G401 (cell line): ENCODE measurements around the gene GNG5. TPM values are rescaled to one million over a fixed set of nuclear protein-coding genes. Genes with fewer than 3 reads are reported as not detected.
"Not testable (repeated sequence)": the region's sequence is repeated elsewhere in the genome, so short reads cannot be mapped to it uniquely, and the experiment has no call there.

ENCODE experiments used
- DNase-seq: peaks from one replicate; pipeline ENCODE4 v3.0.0-alpha.2; 2015; ENCODE audit warnings: low spot score
- in situ Hi-C: cut with HindIII; loops from 2 replicates; pipeline ENCODE4 v1.10.0; 2016; ENCODE audit warnings: low sequenced_read_pairs, mixed read lengths
- total RNA-seq: library from RNA; depleted of rRNA; stranded (reverse); fragments of >200 nt; shearing (Covaris generic); gene quantifications from 2 replicates; pipeline ENCODE4 v1.2.3, GENCODE V29; 2014; rRNA removed

The GNG5 gene
- 65.8 and 117 TPM in 2 replicates for total RNA-seq

GRCh38 chr1:84506002-84506728, at the start of gene GNG5, which contains the start of gene SPATA1:
Gene GNG5, minus strand, starts transcription at chr1:84506581. Its CDS starts 490 bp downstream, at chr1:84506091.
Gene SPATA1, plus strand, starts transcription at chr1:84506386. Its CDS starts 9,974 bp downstream, at chr1:84516360.
- in situ Hi-C loops: no loop called here
- DNase-seq: peak; percentile 88

GRCh38 chr1:84550826-84551225, 44.4 kb upstream of the GNG5 start:
- in situ Hi-C loops: no loop called here
- no peak for DNase-seq

- in situ Hi-C loops: no loop called here
- no peak for DNase-seq
These were observed 35.3 kb upstream of the GNG5 start for GRCh38 chr1:84541679-84542078.

GRCh38 chr1:84540759-84541158, 34.4 kb upstream of the GNG5 start:
- in situ Hi-C loops: no loop called here
- DNase-seq: no peak

GRCh38 chr1:84539972-84540371, 33.6 kb upstream of the GNG5 start:
- DNase-seq: no peak
- in situ Hi-C loops: no loop called here

- no peak for DNase-seq
- in situ Hi-C loops: no loop called here
These were observed 32.2 kb upstream of the GNG5 start for GRCh38 chr1:84538599-84538998.

- in situ Hi-C loops: no loop called here
- no peak for DNase-seq
These were observed 19.4 kb upstream of the GNG5 start for GRCh38 chr1:84525779-84526178.

- DNase-seq: no peak
- in situ Hi-C loops: no loop called here
These were observed 18.2 kb upstream of the GNG5 start for GRCh38 chr1:84524590-84524989.

- in situ Hi-C loops: no loop called here
- no peak for DNase-seq
These were observed 4.3 kb upstream of the GNG5 start for GRCh38 chr1:84510668-84511067.

- no peak for DNase-seq
- in situ Hi-C loops: no loop called here
These were observed 3.8 kb upstream of the GNG5 start for GRCh38 chr1:84510165-84510564.

- in situ Hi-C loops: no loop called here
- DNase-seq: no peak
These were observed 2.6 kb upstream of the GNG5 start for GRCh38 chr1:84509029-84509428.

GRCh38 chr1:84508510-84508909, 2.1 kb upstream of the GNG5 start:
- in situ Hi-C loops: no loop called here
- no peak for DNase-seq

- DNase-seq, in situ Hi-C loops: not testable (repeated sequence)
These were observed 1.5 kb upstream of the GNG5 start for GRCh38 chr1:84507887-84508286.

GRCh38 chr1:84506729-84507453, 510 bp upstream of the GNG5 start:
- no peak for DNase-seq
- in situ Hi-C loops: no loop called here

GRCh38 chr1:84505493-84506001, 834 bp downstream of the GNG5 start:
- in situ Hi-C loops: no loop called here
- peak; percentile 20 for DNase-seq

GRCh38 chr1:84504580-84505492, 1.5 kb downstream of the GNG5 start:
- peak; percentile 7 for DNase-seq
- in situ Hi-C loops: no loop called here

GRCh38 chr1:84502927-84503326, 3.5 kb downstream of the GNG5 start:
- in situ Hi-C loops: no loop called here
- no peak for DNase-seq

- in situ Hi-C loops: no loop called here
- no peak for DNase-seq
These were observed 8.6 kb downstream of the GNG5 start for GRCh38 chr1:84497631-84498275.

GRCh38 chr1:84496498-84496897, 9.9 kb downstream of the GNG5 start:
- in situ Hi-C loops: no loop called here
- no peak for DNase-seq
